Measurements from ENCODE around the gene CNTN4.

Gene CNTN4

GRCh38 chr3:2266606-2267005, 167.9 kb downstream of the CNTN4 start:
- DNase-seq (ENCODE audit: low read depth), result no peak

DNA sequence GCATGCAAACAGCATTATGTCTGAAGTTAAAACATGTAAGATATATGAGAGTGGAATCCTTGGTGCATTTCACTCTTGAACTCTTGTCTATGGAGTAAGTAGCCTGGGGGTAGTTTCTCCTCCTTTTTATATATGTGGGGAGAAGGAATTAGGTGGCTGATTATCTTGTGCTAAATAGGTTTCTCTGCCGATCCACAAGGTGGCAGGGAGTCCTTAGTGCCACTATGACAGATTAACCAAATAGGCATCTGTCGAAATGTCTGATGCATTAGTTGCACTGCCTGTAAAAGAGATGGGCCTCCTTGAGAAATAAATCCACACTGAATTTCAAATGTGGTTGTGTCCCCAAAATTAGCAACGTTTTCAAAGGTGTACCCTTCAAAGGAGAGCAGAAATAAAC, 170.1 kb downstream of the CNTN4 start:
- DNase-seq (ENCODE audit: low read depth), result no peak

GRCh38 chr3:2274526-2274925, 175.9 kb downstream of the CNTN4 start:
- DNase-seq (ENCODE audit: low read depth), result no peak

DNA sequence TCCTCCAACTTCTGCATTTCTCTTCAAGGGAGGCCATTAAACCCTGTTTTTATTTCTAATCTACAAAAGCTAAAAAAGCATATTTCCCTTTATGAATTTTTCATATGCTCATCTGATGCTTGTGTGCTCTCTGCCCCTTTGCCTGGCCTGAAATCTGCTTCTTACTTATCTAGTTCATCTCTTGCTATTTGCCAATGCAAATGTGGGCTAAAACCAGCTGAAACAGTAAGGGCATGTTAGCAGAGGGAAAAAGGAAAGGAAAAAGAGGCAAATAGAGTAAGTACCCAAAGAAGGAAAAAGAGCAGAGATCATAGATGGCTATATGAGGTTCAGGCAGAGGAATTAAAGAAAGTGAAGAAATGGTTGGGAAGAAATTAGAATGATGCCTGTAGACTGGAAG, 185.2 kb downstream of the CNTN4 start:
- no peak for DNase-seq (ENCODE audit: low read depth)

DNA sequence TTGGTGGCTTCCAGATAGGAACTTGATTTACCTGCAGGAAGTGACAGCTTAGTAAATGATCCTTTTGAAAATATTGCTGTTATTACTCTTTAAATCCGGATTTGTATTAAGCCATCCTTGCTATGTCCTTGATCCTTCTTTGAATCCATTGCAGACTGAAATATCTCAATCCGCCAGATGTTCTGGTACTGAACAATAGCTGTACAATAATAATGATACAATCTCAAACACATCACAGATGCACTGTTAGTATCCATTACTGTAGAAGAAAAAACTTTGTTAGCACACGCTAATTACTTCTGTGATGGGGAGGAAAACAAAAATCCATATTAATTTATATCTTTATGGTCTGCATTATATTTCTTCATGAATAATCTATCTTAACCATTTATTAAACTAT, 202.3 kb downstream of the CNTN4 start:
- DNase-seq (ENCODE audit: low read depth), result no peak

GRCh38 chr3:2301361-2301760, 202.7 kb downstream of the CNTN4 start:
- no peak for DNase-seq (ENCODE audit: low read depth)

DNA sequence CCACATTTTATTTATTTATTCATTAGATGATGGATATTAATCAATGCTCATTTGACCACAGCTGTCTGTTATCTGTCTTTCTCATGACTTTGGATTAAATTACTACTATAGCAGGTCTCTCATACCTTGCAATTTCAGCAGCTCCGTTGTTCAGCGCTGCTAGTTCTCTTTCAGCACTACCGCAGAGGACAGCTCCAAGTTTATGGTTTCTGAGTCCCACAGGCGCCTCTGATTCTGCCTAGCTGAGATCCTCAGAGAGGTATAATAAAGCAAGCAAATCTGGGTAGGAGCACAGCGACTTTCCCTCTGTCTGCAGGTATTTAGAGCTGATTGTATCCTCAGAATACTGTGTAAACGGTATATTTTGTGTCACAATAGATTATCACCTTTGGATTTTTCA, 204.9 kb downstream of the CNTN4 start:
- no peak for DNase-seq (ENCODE audit: low read depth)

DNA sequence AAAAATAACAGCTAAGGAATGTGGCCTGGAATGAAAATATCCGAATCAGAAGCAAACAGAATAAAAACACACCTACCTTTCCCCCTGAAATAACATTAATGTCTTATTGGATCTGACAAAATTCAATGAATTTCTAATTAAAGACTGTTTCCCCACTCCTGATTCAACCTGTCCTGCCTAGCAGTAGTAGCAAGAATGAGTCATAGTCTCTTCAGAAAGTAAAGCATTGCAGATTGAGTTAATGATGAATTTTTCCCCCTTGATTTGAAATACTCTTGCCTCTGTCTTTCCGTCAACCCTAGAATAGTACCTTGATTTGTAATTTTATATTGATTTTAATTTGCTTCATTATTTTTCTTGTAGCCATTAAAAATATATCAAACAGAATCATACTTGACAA, 212.4 kb downstream of the CNTN4 start:
- DNase-seq (ENCODE audit: low read depth), result no peak

- no peak for DNase-seq (ENCODE audit: low read depth)
Measured at GRCh38 chr3:2317521-2317920, 218.9 kb downstream of the CNTN4 start.

- DNase-seq (ENCODE audit: low read depth), result no peak
Measured at GRCh38 chr3:2334921-2335320, 236.3 kb downstream of the CNTN4 start.

DNA sequence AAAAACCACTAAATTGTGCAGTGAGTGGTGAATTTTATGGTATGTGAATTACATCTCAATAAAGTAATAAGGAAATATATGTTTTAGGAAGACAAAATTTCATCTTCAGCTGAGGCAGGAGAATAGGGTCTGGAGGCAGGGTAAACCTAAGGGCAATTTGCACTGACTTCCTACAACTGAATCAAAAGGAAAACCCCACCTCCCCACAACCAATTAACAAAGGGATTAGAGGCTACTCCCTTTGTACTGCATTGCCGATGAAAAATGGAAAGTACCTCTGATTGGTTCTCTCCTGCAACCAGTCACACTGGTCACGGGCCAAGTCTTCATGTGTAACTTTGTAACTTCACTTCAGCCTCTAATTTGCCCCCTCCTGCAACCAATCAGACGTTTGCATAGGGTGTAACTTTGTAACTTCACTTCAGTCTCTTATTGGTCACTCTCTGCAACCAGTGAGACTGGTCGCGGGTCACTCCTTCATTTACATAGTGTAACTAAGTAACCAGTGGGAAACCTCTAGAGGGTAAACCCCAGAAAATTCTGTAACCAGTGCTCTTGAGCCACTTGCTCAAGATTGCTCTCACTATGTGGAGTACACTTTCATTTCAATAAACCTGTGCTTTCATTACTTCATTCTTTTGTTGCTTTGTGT, 244.5 kb downstream of the CNTN4 start:
- DNase-seq (ENCODE audit: low read depth), result no peak

- no peak for DNase-seq (ENCODE audit: low read depth)
Measured at GRCh38 chr3:2352134-2352762, 253.6 kb downstream of the CNTN4 start.

GRCh38 chr3:2354702-2355101, 256.0 kb downstream of the CNTN4 start:
- no peak for DNase-seq (ENCODE audit: low read depth)

- DNase-seq (ENCODE audit: low read depth), result no peak
Measured at GRCh38 chr3:2356298-2356950, 257.8 kb downstream of the CNTN4 start.

- DNase-seq (ENCODE audit: low read depth), result no peak
Measured at GRCh38 chr3:2360815-2361214, 262.1 kb downstream of the CNTN4 start.

- DNase-seq (ENCODE audit: low read depth), result no peak
Measured at GRCh38 chr3:2362122-2362521, 263.5 kb downstream of the CNTN4 start.

DNA sequence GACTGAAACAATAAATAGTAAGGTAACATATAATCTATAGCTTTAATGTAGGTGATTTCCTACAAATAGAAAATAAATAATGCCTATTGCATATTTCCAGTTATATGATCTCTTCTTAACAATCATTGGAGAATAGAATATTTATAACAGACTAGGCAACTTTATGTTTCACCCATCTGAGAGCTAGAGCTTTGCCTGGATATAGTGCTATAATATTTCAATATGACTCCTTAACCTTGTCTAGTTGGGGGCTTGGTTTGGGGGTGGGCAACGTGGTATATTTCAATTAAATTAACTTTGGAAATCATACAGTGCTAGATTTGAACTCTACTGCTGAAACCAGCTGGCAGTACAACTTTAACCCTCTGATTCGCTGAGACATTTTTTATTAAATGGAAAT, 265.2 kb downstream of the CNTN4 start:
- no peak for DNase-seq (ENCODE audit: low read depth)

DNA sequence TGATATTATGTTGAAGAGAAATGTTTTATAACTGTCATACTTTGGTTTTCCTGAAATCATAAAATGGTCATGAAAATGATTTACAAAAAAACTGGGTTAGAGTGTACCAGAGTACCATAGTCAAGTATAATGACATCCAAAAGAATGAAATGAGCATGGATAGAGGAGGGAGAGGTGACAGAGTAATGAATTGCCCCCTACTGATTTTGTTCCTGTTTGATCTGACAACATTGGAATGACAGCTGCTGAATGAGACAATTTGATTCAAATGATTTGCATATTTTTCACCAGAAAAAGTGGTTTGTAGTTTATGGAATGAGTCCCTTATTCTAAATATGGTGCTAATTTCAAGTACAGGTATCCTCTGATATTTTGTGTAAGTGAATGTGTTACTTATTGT, 271.7 kb downstream of the CNTN4 start:
- DNase-seq (ENCODE audit: low read depth), result no peak

- no peak for DNase-seq (ENCODE audit: low read depth)
Measured at GRCh38 chr3:2372306-2372705, 273.6 kb downstream of the CNTN4 start.

GRCh38 chr3:2375376-2375775, 276.7 kb downstream of the CNTN4 start:
- DNase-seq (ENCODE audit: low read depth), result no peak

GRCh38 chr3:2377281-2377680, 278.6 kb downstream of the CNTN4 start:
- DNase-seq (ENCODE audit: low read depth), result no peak

- no peak for DNase-seq (ENCODE audit: low read depth)
Measured at GRCh38 chr3:2390926-2391532, 292.4 kb downstream of the CNTN4 start.

DNA sequence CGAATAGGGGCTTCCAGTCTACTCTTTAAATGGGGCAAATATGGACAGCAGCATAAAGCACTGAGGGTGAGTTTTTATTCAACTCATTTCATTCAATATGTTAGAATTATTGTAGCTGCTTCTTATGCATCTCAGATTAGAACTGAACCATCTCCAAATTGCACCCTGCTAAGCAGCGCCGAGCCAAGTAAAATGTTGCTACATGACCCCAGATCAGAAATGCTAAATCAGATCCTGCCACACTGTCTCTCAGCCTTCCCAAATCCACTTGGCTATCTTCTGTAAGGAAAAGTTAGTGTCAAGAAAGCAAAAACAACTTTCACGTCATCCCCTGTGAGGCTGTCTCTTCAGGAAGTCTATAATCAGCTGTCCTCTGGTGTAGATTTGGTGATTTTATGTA, 293.2 kb downstream of the CNTN4 start:
- DNase-seq (ENCODE audit: low read depth), result no peak
